Caco-2 (cell line): Measurements from ENCODE around the gene PRADC1. TPM values are rescaled to one million over a fixed set of nuclear protein-coding genes. Genes with fewer than 3 reads are reported as not detected.

Experiments used
- BruUV-seq: library from RNA; stranded (reverse); fragments of 400-500 nt; replicated peaks from 2 replicates; lab custom pipeline; 2021; lab: Mats Ljungman, UMichigan
- CTCF ChIA-PET: fragments of 300-600 bp; sonication (Branson Sonifier 250); formaldehyde crosslinking; loops from one replicate; lab custom pipeline; 2022; ENCODE audit warnings: antibody characterized with exemption; lab: Charles Lee
- POLR2A ChIA-PET: fragments of 300-600 bp; sonication (Branson Sonifier 250); formaldehyde crosslinking; loops from one replicate; lab custom pipeline; 2022; ENCODE audit warnings: antibody characterized with exemption; lab: Charles Lee
- DNase-seq, 2 experiments: peaks; one replicate each; pipeline versions ENCODE4 v3.0.0 to v3.0.0-alpha.2; 2020 to 2022
- H3K27me3 ChIP-seq: replicated peaks from 2 replicates; pipeline ENCODE4 v1.6.0; 2011; ENCODE audit warnings: low read length; ENCODE audit not compliant: control insufficient read depth, insufficient read depth
- H3K36me3 ChIP-seq: 2 replicates; pipeline ENCODE4 v1.5.1; 2011; ENCODE audit warnings: low read length; ENCODE audit not compliant: control insufficient read depth, insufficient read depth
- H3K4me1 ChIP-seq: fragments of 250-450 bp; sonication (Bioruptor Pico); 2 replicates; pipeline ENCODE4 v1.5.1; 2020; ENCODE audit warnings: mild to moderate bottlenecking
- H3K4me3 ChIP-seq: 2 replicates; pipeline ENCODE4 v1.5.1; 2011; ENCODE audit warnings: low read depth, mild to moderate bottlenecking, control low read depth, low read length
- H3K9me3 ChIP-seq: fragments of 250-450 bp; sonication (Bioruptor Pico); 2 replicates; pipeline ENCODE4 v1.5.1; 2020; ENCODE audit warnings: mild to moderate bottlenecking, moderate library complexity
- H3K27ac Mint-ChIP-seq: one replicate; pipeline ENCODE4 v1.8.0; 2022; ENCODE audit warnings: mixed read lengths; ENCODE audit not compliant: unreplicated experiment
- H3K27me3 Mint-ChIP-seq: one replicate; pipeline ENCODE4 v1.8.0; 2022; ENCODE audit warnings: mixed read lengths; ENCODE audit not compliant: insufficient read depth, unreplicated experiment
- H3K36me3 Mint-ChIP-seq: one replicate; pipeline ENCODE4 v1.8.0; 2022; ENCODE audit warnings: mild to moderate bottlenecking, mixed read lengths; ENCODE audit not compliant: insufficient read depth, unreplicated experiment
- H3K4me1 Mint-ChIP-seq: one replicate; pipeline ENCODE4 v1.8.0; 2022; ENCODE audit warnings: low read depth, mixed read lengths; ENCODE audit not compliant: unreplicated experiment
- H3K4me3 Mint-ChIP-seq: one replicate; pipeline ENCODE4 v1.8.0; 2022; ENCODE audit warnings: mild to moderate bottlenecking, moderate library complexity, mixed read lengths; ENCODE audit not compliant: unreplicated experiment
- H3K9me3 Mint-ChIP-seq: one replicate; pipeline ENCODE4 v1.8.0; 2022; ENCODE audit warnings: mixed read lengths; ENCODE audit not compliant: unreplicated experiment
- CTCF ChIP-seq, 2 experiments: fragments of 200-600 bp in 1 of 2; IDR thresholded peaks; 1 replicate in 1 of 2; 2 replicates in 1 of 2; pipeline versions ENCODE4 v1.5.1 to v1.8.0; 2011 to 2022; ENCODE audit warnings: antibody characterized with exemption in 1 of 2, control low read depth in 1 of 2, inconsistent platforms in 1 of 2, low read depth in 1 of 2, low read length in 1 of 2, mild to moderate bottlenecking in 1 of 2, moderate library complexity in 1 of 2; ENCODE audit not compliant: insufficient read depth in 1 of 2, severe bottlenecking in 1 of 2, unreplicated experiment in 1 of 2
- intact Hi-C: fragments of 100-400 bp; cut with micrococcal nuclease; formaldehyde crosslinking; loops from one replicate; pipeline ENCODE4 v1.10.0; 2022; ENCODE audit not compliant: unreplicated experiment
- total RNA-seq: library from RNA; stranded (reverse); gene quantifications from 2 replicates; pipeline ENCODE4 v1.2.3, GENCODE V29; 2022

Gene PRADC1
- total RNA-seq, 1 experiment from 2014 or later, result 24.1 TPM

- DNase-seq, result no peak
- H3K27me3 Mint-ChIP-seq, result no peaks in the 10 kb centered on the region
- H3K4me3 ChIP-seq, result no peak overlapping the region
- TF ChIP-seq CTCF (IDR thresholded peaks at IDR 0.05; ENCODE audit: insufficient read depth in 1 of 2, low read depth in 1 of 2, low read length in 1 of 2, severe bottlenecking in 1 of 2, unreplicated experiment in 1 of 2), result no peak
- ChIA-PET POLR2A (no interaction called here), CTCF (no interaction called here)
- intact Hi-C loops, result loop anchor here (5.0 kb wide), 2 partner anchors 178 to 378 kb away; partner anchors contain the start of gene SPR
- H3K27me3 ChIP-seq, result no peaks in the 10 kb centered on the region
- BruUV-seq, result no TSS peak
- no peaks in the 10 kb centered on the region for H3K9me3 ChIP-seq
- H3K36me3 ChIP-seq, result no peaks in the 10 kb centered on the region
- peaks cover 20% of the 10 kb centered on the region for H3K36me3 Mint-ChIP-seq
- H3K4me3 Mint-ChIP-seq, result no peak overlapping the region
- H3K4me1 Mint-ChIP-seq, result peaks cover 21% of the 10 kb centered on the region
- no peak overlapping the region for H3K27ac Mint-ChIP-seq
- H3K9me3 Mint-ChIP-seq, result no peaks in the 10 kb centered on the region
- H3K4me1 ChIP-seq, result peaks cover 12% of the 10 kb centered on the region; the same call in 1 of the 2 replicates
Measured at GRCh38 chr2:73265298-73266060, 32.4 kb upstream of the PRADC1 start.

DNA sequence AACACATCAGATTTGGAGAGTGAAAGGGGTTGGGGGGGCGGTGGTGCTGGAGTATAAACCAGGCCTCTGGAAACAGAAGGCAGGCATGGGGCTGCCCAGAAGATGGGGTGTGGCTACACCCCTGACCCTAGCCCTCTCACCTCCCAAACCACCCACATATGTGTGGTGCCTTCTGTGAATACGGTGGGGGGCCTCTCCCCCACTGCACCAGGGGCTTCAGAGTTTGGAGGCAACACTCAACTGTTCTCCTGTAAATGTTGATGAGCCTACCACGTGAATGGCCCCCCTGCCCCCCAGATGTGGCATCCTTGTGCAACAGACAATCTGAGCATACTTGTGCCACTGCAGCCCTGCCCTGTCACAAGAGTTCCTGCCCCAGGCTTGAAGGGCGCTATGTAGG is 31.7 kb upstream of the PRADC1 start:
- POLR2A ChIA-PET, result no interaction called here
- Mint-ChIP-seq H3K4me1 (peaks cover 16% of the 10 kb centered on the region), H3K27ac (no peak overlapping the region), H3K9me3 (no peaks in the 10 kb centered on the region), H3K4me3 (no peak overlapping the region), H3K27me3 (no peaks in the 10 kb centered on the region), H3K36me3 (peaks cover 22% of the 10 kb centered on the region)
- no peak for DNase-seq
- Histone ChIP-seq H3K4me1 (peaks cover 9% of the 10 kb centered on the region; the same call in 1 of the 2 replicates), H3K36me3 (no peaks in the 10 kb centered on the region), H3K4me3 (no peak overlapping the region), H3K9me3 (no peaks in the 10 kb centered on the region), H3K27me3 (no peaks in the 10 kb centered on the region)
- TF ChIP-seq CTCF (IDR thresholded peaks at IDR 0.05; ENCODE audit: insufficient read depth in 1 of 2, low read depth in 1 of 2, low read length in 1 of 2, severe bottlenecking in 1 of 2, unreplicated experiment in 1 of 2), result no peak
- CTCF ChIA-PET, result no interaction called here
- no TSS peak for BruUV-seq
- intact Hi-C loops, result loop anchor here (5.0 kb wide), 2 partner anchors 177 to 377 kb away; partner anchors contain the start of gene SPR

- peaks cover 14% of the 10 kb centered on the region for H3K4me1 Mint-ChIP-seq
- POLR2A ChIA-PET, result no interaction called here
- DNase-seq, result no peak
- no peaks in the 10 kb centered on the region for H3K27me3 ChIP-seq
- no peaks in the 10 kb centered on the region for H3K27me3 Mint-ChIP-seq
- no peak overlapping the region for H3K4me3 Mint-ChIP-seq
- H3K9me3 ChIP-seq, result no peaks in the 10 kb centered on the region
- CTCF ChIA-PET, result no interaction called here
- H3K36me3 ChIP-seq, result no peaks in the 10 kb centered on the region
- no peak overlapping the region for H3K4me3 ChIP-seq
- H3K36me3 Mint-ChIP-seq, result peaks cover 23% of the 10 kb centered on the region
- no peak for TF ChIP-seq CTCF (IDR thresholded peaks at IDR 0.05; ENCODE audit: insufficient read depth in 1 of 2, low read depth in 1 of 2, low read length in 1 of 2, severe bottlenecking in 1 of 2, unreplicated experiment in 1 of 2)
- intact Hi-C loops, result no loop called here
- no peak overlapping the region for H3K27ac Mint-ChIP-seq
- no TSS peak for BruUV-seq
- H3K9me3 Mint-ChIP-seq, result no peaks in the 10 kb centered on the region
- peaks cover 7% of the 10 kb centered on the region; the same call in 1 of the 2 replicates for H3K4me1 ChIP-seq
Measured at GRCh38 chr2:73264332-73264606, 31.2 kb upstream of the PRADC1 start.
